Muscle layer of duodenum (tissue), 2 donors: ENCODE results near the gene UROC1.

Experiments
- H3K27ac ChIP-seq: one replicate; pipeline ENCODE4 v1.7.0; 2013; ENCODE audit warnings: mild to moderate bottlenecking, low read length
- H3K27me3 ChIP-seq: one replicate; pipeline ENCODE4 v1.7.0; 2013; ENCODE audit warnings: low read depth, mild to moderate bottlenecking, control low read depth, low read length
- H3K36me3 ChIP-seq, 2 donors: one replicate each; pipeline ENCODE4 v1.7.0; 2013; ENCODE audit warnings: low read length in 2 of 2, control low read depth in 1 of 2, mild to moderate bottlenecking in 1 of 2; ENCODE audit not compliant: insufficient read depth in 2 of 2, control insufficient read depth in 1 of 2
- H3K4me1 ChIP-seq, 2 donors: one replicate each; pipeline ENCODE4 v1.7.0; 2013; ENCODE audit warnings: low read length in 2 of 2, mild to moderate bottlenecking in 2 of 2, control low read depth in 1 of 2, moderate library complexity in 1 of 2; ENCODE audit not compliant: insufficient read depth in 2 of 2, control insufficient read depth in 1 of 2
- H3K4me3 ChIP-seq, 2 donors: one replicate each; pipeline ENCODE4 v1.7.0; 2013; ENCODE audit warnings: low read length in 2 of 2, low read depth in 1 of 2, mild to moderate bottlenecking in 1 of 2
- H3K9me3 ChIP-seq, 2 donors: one replicate each; pipeline ENCODE4 v1.7.0; 2013; ENCODE audit warnings: low read length in 2 of 2, control low read depth in 1 of 2, mild to moderate bottlenecking in 1 of 2; ENCODE audit not compliant: control insufficient read depth in 1 of 2
- donor health status: healthy.

Gene UROC1

DNA sequence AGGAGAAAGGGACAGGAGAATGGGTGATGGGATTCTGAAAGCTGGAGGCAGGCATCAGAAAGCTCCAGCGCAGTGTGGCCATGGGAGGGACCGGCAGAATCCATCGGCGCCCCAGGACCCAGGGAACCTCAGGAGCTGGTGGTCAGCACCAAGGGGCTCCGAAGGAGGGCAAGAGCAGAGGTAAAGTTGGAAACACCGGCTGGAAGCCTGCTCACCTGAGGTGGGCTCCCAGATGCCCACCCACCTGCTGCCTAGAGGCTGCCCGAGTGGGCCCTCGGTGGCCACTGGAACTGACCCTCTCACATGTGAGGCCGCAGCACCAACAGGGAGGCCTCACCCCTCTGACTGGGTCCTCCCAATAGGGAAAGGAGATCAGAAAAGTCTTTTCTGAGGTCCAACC, 31.6 kb downstream of the UROC1 start:
- Histone ChIP-seq H3K36me3 (no peaks in the 10 kb centered on the region), H3K4me1 (no peaks in the 10 kb centered on the region), H3K4me3 (no peak overlapping the region), H3K27me3 (no peaks in the 10 kb centered on the region), H3K9me3 (no peaks in the 10 kb centered on the region), H3K27ac (no peak overlapping the region)

DNA sequence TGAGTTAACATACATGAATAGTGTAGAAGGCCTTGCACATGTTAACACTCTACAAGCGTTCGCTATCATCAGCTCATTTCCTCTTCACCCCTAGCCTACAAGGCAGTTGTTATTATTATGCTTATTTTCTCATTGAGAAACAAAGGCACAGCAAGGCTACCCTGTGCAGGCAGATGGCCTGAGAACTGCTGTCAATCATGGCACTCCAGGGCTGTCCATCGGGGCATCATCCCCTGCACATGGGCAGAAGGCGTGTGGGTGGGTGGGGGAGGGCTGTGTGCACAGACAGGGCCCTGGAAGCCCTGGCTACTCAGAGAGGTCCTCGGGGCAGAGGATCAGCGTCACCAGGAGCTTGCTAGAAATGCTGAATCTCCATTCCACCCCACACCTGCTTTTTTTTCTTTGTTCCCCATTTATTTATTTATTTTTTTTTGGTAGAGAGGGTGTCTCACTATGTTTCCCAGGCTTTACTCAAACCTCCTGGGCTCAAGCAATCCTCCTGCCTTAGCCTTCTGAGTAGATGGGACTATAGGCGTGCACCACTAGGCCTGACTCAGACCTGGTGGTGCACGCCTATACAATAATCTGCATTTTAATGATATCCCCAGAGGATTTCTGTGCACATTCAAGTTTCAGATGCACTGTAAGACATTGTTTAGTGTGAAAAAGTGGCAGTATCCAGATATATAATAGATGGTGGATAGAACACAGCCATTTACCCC, 32.2 kb downstream of the UROC1 start:
- Histone ChIP-seq H3K4me1 (no peaks in the 10 kb centered on the region), H3K27ac (no peak overlapping the region), H3K36me3 (no peaks in the 10 kb centered on the region), H3K27me3 (no peaks in the 10 kb centered on the region), H3K4me3 (no peak overlapping the region), H3K9me3 (no peaks in the 10 kb centered on the region)

DNA sequence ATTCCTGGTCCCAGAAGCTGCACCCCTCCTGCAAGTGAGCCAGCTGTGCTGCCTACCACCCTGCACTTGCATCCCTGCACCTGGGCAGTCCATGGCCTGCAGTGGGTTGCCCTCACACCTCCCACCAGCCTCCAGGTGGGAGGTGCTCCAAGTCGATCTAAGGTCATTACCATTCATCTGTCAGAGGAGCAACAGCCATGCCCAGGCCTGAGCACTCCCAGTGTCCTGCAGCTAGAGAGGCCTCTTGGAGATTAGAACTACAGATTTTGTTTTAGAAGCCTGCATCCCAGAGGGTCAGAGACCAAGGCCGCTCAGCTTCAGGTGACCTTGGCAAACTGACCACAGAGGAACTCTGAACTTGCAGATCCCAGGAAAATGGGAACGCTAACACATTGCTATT, 32.9 kb downstream of the UROC1 start:
- H3K4me1 ChIP-seq: no peaks in the 10 kb centered on the region
- no peak overlapping the region for H3K4me3 ChIP-seq
- no peaks in the 10 kb centered on the region for H3K36me3 ChIP-seq
- no peaks in the 10 kb centered on the region for H3K27me3 ChIP-seq
- no peak overlapping the region for H3K27ac ChIP-seq
- H3K9me3 ChIP-seq: no peaks in the 10 kb centered on the region

DNA sequence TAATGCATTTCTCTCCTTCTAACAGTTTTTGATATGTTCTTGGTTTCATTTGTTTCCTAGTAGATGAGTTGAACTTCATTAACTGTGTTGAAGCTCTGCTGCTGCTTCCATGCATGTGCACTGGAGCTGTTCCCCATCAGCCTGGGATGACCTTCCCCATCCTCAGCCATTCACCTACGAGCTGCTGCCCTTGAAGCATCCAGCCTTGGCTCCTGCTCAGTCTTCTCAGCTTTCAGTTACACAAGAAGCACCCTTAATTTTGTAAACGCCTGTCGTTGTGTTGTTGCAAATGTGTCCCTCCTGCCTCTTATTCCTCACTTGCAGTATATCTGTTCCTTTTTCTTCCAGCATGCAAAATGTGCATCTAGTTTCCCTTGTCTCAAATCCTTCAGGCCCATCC, 33.4 kb downstream of the UROC1 start:
- H3K4me1 ChIP-seq: no peaks in the 10 kb centered on the region

DNA sequence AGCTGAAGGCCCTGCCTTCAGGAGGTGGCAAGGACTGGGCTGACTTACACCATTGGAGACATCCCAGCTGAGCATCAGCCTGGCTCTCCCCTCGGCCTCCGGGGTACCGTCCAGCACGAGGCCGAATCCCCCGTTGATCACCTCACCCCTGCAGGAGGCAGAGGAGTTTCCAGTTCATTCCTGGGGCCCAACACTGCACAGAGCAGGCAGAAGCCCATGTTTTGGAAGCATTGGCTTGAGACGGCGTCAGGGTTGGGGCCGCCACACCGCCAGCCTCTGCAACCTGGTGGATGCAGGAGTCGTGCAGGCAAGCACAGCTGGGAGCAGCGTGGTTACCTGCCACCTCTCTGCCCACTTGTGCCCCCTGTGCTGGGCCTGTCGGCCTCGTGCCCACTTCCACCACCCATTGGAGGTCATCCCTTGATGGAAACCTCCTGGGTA, 34.2 kb downstream of the UROC1 start:
- no peaks in the 10 kb centered on the region for H3K9me3 ChIP-seq

More for the DNA sequence above, 33.4 kb downstream of the UROC1 start:
- no peaks in the 10 kb centered on the region for H3K27me3 ChIP-seq
- H3K4me3 ChIP-seq: no peak overlapping the region
- H3K9me3 ChIP-seq: no peaks in the 10 kb centered on the region
- no peak overlapping the region for H3K27ac ChIP-seq
- H3K36me3 ChIP-seq: no peaks in the 10 kb centered on the region

DNA sequence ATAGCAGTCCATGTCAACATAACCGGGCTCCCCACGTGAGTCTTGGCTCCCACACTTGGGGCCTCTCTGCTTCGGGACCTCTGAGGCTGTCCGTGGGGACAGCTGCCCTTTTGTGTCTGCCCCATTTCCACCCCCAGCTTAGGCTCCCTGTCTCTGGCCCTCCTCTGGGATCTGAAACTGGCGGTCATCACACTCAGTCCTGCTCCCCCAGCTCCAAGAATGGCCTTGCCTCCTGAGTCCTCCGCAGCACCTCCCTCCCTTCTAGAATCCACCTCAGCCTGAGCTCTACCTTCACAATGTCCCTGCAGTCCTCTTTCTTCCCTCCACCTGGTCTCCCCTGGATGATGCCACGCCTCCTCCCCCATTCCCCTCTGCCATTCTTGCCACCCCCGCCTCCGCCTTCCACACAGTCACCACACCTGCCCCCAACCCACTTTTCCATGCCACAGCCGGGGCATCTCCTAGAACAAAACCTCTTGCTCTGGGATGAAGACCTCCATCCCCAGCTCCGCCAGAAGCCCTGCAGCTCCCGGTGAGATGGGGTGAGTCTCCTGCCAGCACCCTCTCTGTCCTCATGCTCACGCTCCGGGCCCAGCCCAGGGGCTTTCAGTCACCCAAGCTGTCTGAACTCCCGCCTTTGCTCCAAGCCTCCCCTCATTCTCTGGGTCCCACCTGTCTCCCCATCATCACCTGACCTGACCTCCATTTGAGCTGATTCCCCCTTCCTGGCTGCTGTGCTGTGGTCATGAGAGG, 34.9 kb downstream of the UROC1 start:
- Histone ChIP-seq H3K27me3 (no peaks in the 10 kb centered on the region), H3K9me3 (no peaks in the 10 kb centered on the region), H3K4me1 (no peaks in the 10 kb centered on the region), H3K27ac (no peak overlapping the region), H3K4me3 (no peak overlapping the region), H3K36me3 (no peaks in the 10 kb centered on the region)

More for the DNA sequence above, 34.2 kb downstream of the UROC1 start:
- H3K36me3 ChIP-seq: no peaks in the 10 kb centered on the region
- no peaks in the 10 kb centered on the region for H3K4me1 ChIP-seq
- H3K27me3 ChIP-seq: no peaks in the 10 kb centered on the region
- no peak overlapping the region for H3K4me3 ChIP-seq
- no peak overlapping the region for H3K27ac ChIP-seq

DNA sequence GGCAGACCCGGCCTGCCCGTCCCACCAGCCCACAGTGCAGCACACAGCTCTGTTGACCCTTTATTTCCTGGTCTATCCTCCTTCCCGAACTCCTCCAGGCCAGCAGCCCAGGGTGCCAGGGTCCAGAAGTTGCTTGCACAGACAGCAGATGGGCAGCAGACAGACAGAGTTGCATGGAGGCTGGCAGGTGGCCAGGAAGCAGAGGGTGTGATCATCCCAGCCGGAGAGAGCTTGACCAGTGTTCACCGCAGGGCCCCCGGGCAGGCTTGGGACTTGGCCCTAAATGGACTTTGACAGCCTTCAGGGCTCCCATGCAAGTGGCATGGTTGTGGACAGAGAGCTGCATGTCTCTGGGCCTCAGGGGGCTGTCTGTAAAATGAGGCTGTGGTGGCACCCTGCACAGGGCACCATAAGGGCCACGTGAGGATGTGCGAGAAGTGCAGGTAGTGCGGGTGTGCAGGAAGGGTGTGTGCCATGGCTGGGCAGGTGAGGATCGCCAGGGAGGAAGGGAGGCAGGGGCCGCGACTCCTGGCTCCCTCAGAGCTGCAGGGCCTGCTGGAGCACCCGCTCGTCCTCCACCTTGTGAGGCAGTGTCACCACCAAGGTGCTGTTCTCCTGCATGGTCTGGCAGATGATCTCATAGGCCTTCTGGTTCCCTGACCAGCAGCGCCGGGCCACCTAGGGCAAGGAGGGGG, 35.6 kb downstream of the UROC1 start:
- Histone ChIP-seq H3K4me3 (no peak overlapping the region), H3K27me3 (no peaks in the 10 kb centered on the region), H3K27ac (no peak overlapping the region), H3K9me3 (no peaks in the 10 kb centered on the region), H3K36me3 (no peaks in the 10 kb centered on the region), H3K4me1 (no peaks in the 10 kb centered on the region)

DNA sequence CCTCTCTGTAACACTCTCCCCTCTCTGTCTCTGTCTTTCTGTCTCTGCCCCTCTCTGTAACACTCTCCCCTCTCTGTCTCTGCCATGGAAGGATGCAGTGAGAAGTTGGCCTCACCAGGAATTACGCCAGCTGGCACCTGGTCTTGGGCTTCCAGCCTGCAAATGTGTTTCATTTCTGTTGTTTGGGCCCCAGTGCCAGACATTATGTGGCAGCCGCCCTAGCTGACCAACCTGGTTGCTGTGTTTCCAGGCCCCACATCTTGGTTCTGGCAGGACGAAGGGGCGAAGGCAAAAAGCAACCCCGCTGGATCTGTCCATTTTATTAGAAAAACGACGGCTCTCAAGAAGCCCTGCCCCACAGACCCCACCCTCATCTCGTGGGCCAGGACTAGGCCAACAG, 36.7 kb downstream of the UROC1 start:
- Histone ChIP-seq H3K9me3 (no peaks in the 10 kb centered on the region), H3K4me1 (no peaks in the 10 kb centered on the region), H3K4me3 (no peak overlapping the region), H3K27me3 (no peaks in the 10 kb centered on the region), H3K27ac (no peak overlapping the region), H3K36me3 (no peaks in the 10 kb centered on the region)

DNA sequence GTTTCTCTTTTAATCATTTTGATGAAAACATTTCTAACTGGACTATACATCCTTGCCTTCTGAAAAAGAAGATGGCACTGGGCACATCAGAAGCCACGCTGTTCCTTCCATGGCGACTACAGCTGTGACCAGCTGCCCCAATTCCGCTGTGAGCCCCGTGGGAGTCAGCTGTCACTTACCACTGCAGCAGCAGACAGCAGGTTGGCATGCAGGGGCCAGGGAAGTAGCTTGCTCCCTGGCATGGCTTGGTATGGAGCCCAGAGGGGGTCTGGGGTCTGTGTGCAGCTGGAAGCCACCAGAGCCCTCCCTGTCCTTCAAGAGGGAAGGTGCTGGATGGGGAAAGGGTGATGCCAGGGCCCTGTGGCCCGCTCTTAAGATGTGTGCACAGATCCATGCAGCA, 37.4 kb downstream of the UROC1 start:
- Histone ChIP-seq H3K9me3 (no peaks in the 10 kb centered on the region), H3K27me3 (no peaks in the 10 kb centered on the region), H3K36me3 (no peaks in the 10 kb centered on the region), H3K4me3 (no peak overlapping the region), H3K4me1 (no peaks in the 10 kb centered on the region), H3K27ac (no peak overlapping the region)

DNA sequence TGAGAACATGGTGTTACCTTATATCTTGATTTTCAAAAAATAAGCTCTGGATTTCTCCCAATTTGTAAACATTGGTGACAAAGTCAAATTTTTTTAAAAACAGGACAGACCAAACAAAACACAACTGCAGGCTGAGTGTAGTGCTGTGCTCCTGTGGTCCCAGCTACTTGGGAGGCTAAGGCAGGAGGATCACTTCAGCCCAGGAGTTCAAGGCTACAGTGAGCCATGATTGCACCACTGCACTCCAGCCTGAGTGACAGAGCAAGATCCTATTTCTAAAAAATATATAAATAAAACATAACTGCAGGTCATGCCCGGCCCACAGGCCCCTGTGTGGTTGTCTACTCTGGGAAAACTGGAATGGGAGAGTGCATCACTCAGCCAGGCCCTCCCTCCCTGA, 37.9 kb downstream of the UROC1 start:
- Histone ChIP-seq H3K36me3 (no peaks in the 10 kb centered on the region), H3K27me3 (no peaks in the 10 kb centered on the region), H3K27ac (no peak overlapping the region), H3K9me3 (no peaks in the 10 kb centered on the region), H3K4me1 (no peaks in the 10 kb centered on the region), H3K4me3 (no peak overlapping the region)

DNA sequence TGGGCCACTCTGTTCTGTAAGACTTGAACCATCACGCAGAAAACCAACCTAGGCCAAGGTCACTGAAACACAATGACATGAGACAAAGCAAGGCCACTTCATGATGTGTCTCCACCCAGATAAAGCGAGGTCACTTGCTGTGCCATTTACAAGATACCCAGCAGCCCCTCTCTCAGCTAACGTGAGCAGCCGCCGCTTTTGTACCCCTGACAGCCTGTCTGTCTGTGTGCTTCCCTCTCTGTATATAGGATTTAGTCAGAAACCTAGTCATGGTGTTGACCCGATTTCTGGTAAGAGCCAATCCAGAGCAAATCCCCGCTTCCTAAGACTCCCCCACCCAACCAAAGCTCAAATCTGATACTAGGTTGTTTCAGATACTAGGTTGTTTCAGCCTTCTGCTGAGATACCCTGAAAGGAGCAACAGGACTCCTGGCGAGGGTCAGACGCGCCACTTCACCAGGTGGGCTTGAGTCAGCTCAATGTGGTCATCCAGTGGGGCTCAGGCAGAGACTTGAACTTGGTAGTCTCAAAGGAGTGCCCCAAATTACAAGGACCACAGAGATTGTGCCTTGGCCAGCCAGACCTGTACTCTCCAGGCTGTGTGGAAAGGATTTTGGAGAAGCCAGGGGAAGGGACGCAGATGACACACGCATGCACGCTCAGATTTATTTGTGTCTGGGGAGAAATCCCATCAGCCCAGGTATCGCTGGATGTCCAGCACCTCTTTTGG, 38.8 kb downstream of the UROC1 start:
- Histone ChIP-seq H3K4me3 (no peak overlapping the region), H3K4me1 (peaks cover 1 to 2% of the 10 kb centered on the region in 2 donors), H3K36me3 (no peaks in the 10 kb centered on the region), H3K9me3 (no peaks in the 10 kb centered on the region), H3K27ac (no peak overlapping the region), H3K27me3 (no peaks in the 10 kb centered on the region)
